GM12878 (cell line): ENCODE data around the gene PANK1. TPM values are rescaled to one million over a fixed set of nuclear protein-coding genes. Genes with fewer than 3 reads are reported as not detected.

Experiments
- ATAC-seq: fragments of 200-7000 bp; cut with Tn5 transposase; 3 replicates; pipeline ENCODE4 v1.9.1; 2020; ENCODE audit warnings: mild to moderate bottlenecking, moderate library complexity
- BruUV-seq: library from RNA; stranded (reverse); fragments of 400-500 nt; replicated peaks from 2 replicates; lab custom pipeline; 2021; lab: Mats Ljungman, UMichigan
- CTCF ChIA-PET: fragments of 300-600 bp; sonication (Branson Sonifier 250); formaldehyde crosslinking; extraction: SDS; loops from one replicate; lab custom pipeline; 2021; ENCODE audit warnings: inconsistent platforms; lab: Yijun Ruan, JAX
- POLR2A ChIA-PET: fragments of 350-600 bp; formaldehyde crosslinking; extraction: SDS; loops from one replicate; lab custom pipeline; 2021; ENCODE audit warnings: inconsistent platforms; lab: Charles Lee
- RAD21 ChIA-PET: fragments of 300-600 bp; sonication (Branson Sonifier 250); formaldehyde crosslinking; loops from one replicate; lab custom pipeline; 2023; ENCODE audit warnings: antibody characterized with exemption; ENCODE audit not compliant: unreplicated experiment; lab: Charles Lee
- SMC1A ChIA-PET: fragments of 300-600 bp; sonication (Branson Sonifier 250); formaldehyde crosslinking; loops from one replicate; lab custom pipeline; 2023; ENCODE audit not compliant: unreplicated experiment, uncharacterized antibody; lab: Charles Lee
- DNase-seq: peaks from one replicate; pipeline ENCODE4 v3.0.0-alpha.2; 2011; ENCODE audit warnings: low read depth, low spot score
- FAIRE-seq: peaks from 3 replicates; lab custom pipeline; 2011; peaks lifted over from hg19 to GRCh38; lab: Jason Lieb, UNC
- H2AFZ ChIP-seq: 2 replicates; pipeline ENCODE4 v1.6.0; 2011; ENCODE audit warnings: low read depth, low read length, control low read depth; ENCODE audit not compliant: control insufficient read depth
- H3K27ac ChIP-seq: 2 replicates; pipeline ENCODE4 v1.5.1; 2011; ENCODE audit warnings: control low read depth; ENCODE audit not compliant: control insufficient read depth, insufficient read depth
- H3K27me3 ChIP-seq, 2 experiments: replicated peaks in 1 of 2; 2 replicates each; pipeline versions ENCODE4 v1.6.0 to v1.6.1; 2011; ENCODE audit warnings: low read length in 1 of 2; ENCODE audit not compliant: control insufficient read depth in 2 of 2, insufficient read depth in 2 of 2
- H3K36me3 ChIP-seq, 2 experiments: 2 replicates each; pipeline ENCODE4 v1.5.1; 2011; ENCODE audit warnings: low read length in 1 of 2; ENCODE audit not compliant: control insufficient read depth in 2 of 2, insufficient read depth in 2 of 2
- H3K4me1 ChIP-seq: 2 replicates; pipeline ENCODE4 v1.6.1; 2011; ENCODE audit warnings: mild to moderate bottlenecking, low read length, moderate library complexity, mixed read lengths; ENCODE audit not compliant: control insufficient read depth, insufficient read depth
- H3K4me2 ChIP-seq: 2 replicates; pipeline ENCODE4 v1.6.0; 2011; ENCODE audit warnings: control low read depth; ENCODE audit not compliant: control insufficient read depth, insufficient read depth
- H3K4me3 ChIP-seq: fragments of 200-600 bp; sonication (generic); 2 replicates; pipeline ENCODE4 v1.5.1; 2016
- H3K79me2 ChIP-seq: 2 replicates; pipeline ENCODE4 v1.6.0; 2011; ENCODE audit warnings: low read length; ENCODE audit not compliant: control insufficient read depth, insufficient read depth
- H3K9ac ChIP-seq: 2 replicates; pipeline ENCODE4 v1.8.0; 2011; ENCODE audit warnings: low read length, control low read depth, mixed read lengths; ENCODE audit not compliant: control insufficient read depth, insufficient read depth
- H3K9me3 ChIP-seq: replicated peaks from 3 replicates; pipeline ENCODE4 v1.5.1; 2011; ENCODE audit warnings: mild to moderate bottlenecking, low read length; ENCODE audit not compliant: control insufficient read depth, insufficient read depth
- H4K20me1 ChIP-seq: 2 replicates; pipeline ENCODE4 v1.6.0; 2011; ENCODE audit not compliant: control insufficient read depth, insufficient read depth
- CBX3 ChIP-seq: fragments of 200-600 bp; sonication (generic); IDR thresholded peaks from 2 replicates; pipeline ENCODE4 v1.6.1; 2016; ENCODE audit warnings: low read depth, borderline replicate concordance
- CREB1 ChIP-seq: IDR thresholded peaks from 2 replicates; pipeline ENCODE4 v1.6.1; 2012; ENCODE audit warnings: low read depth, mild to moderate bottlenecking, inconsistent platforms
- IKZF1 ChIP-seq: fragments of 450-650 bp; conservative IDR thresholded peaks from 2 replicates; pipeline ENCODE4 v1.6.1; 2017; ENCODE audit warnings: antibody characterized with exemption, mild to moderate bottlenecking
- MYC ChIP-seq: IDR thresholded peaks from 2 replicates; pipeline ENCODE4 v1.6.1; 2011; ENCODE audit warnings: mild to moderate bottlenecking, low read length, moderate library complexity, inconsistent platforms; ENCODE audit not compliant: insufficient read depth, insufficient replicate concordance, insufficient read length, severe bottlenecking
- NR2C2 ChIP-seq: IDR thresholded peaks from 2 replicates; pipeline ENCODE4 v1.6.1; 2011; ENCODE audit warnings: borderline replicate concordance, low read depth; ENCODE audit not compliant: control insufficient read depth, insufficient read length
- RCOR1 ChIP-seq: conservative IDR thresholded peaks from 2 replicates; pipeline ENCODE4 v1.6.1; 2012; ENCODE audit warnings: low read depth, low read length, improper control_type of control experiment
- SRF ChIP-seq, 2 experiments: IDR thresholded peaks; 2 replicates each; pipeline ENCODE4 v1.6.1; 2011; ENCODE audit warnings: low read depth in 2 of 2, low read length in 2 of 2, mild to moderate bottlenecking in 1 of 2, moderate library complexity in 1 of 2
- STAT1 ChIP-seq: fragments of 450-650 bp; conservative IDR thresholded peaks from 2 replicates; pipeline ENCODE4 v1.6.1; 2014; ENCODE audit warnings: antibody characterized with exemption, mild to moderate bottlenecking
- WGBS: methylation state at CpG from one replicate; pipeline ENCODE4 v1.1.6; 2016; ENCODE audit warnings: low lambda C conversion rate; ENCODE audit not compliant: insufficient replicate concordance, insufficient coverage; ENCODE audit errors: missing lambda C conversion rate; 5-methylcytosine and 5-hydroxymethylcytosine counted together
- in situ Hi-C: fragments of 300-500 bp; cut with MboI; formaldehyde crosslinking; loops from 9 replicates; pipeline ENCODE4 v1.14.3; 2018; ENCODE audit warnings: mixed read lengths
- intact Hi-C: fragments of 100-400 bp; cut with micrococcal nuclease; formaldehyde crosslinking; loops from one replicate; pipeline ENCODE4 v1.14.2; 2022; ENCODE audit not compliant: unreplicated experiment
- polyA plus RNA-seq, 11 experiments: library from polyadenylated mRNA; depleted of rRNA in 4 of 11; unstranded in 6 of 11; stranded (reverse) in 5 of 11; fragments of >200 nt; fragmentation: Nextera tagmentation in 4 of 11; fragmentation: Illumina TruSeq in 1 of 11; extraction: Ambion mirVana in 4 of 11; extraction: Trizol in 1 of 11; gene quantifications; 1 replicate in 1 of 11; 2 replicates in 10 of 11; pipeline versions ENCODE4 v1.2.1 to v1.2.3, GENCODE V29; 2011 to 2016; ENCODE audit warnings: inconsistent platforms in 2 of 11, missing spikeins in 2 of 11, low read depth in 1 of 11
- total RNA-seq, 4 experiments: library from RNA; depleted of rRNA in 3 of 4; stranded (reverse); fragments of >200 nt in 3 of 4; fragmentation: Illumina TruSeq in 1 of 4; extraction: Trizol in 1 of 4; gene quantifications; 2 replicates each; pipeline versions ENCODE4 v1.2.1 to v1.2.3, GENCODE V29; 2013 to 2021
- TF ChIP-seq, protein P1 (sequence below): fragments of 450-650 bp; formaldehyde crosslinking; IDR thresholded peaks from 2 replicates; pipeline ENCODE4 v1.4.0; 2022; ENCODE audit warnings: mild to moderate bottlenecking, moderate library complexity
- TF ChIP-seq, protein P2 (sequence below): fragments of 450-650 bp; conservative IDR thresholded peaks from 2 replicates; pipeline ENCODE4 v1.6.1; 2017; ENCODE audit warnings: mild to moderate bottlenecking, moderate library complexity
- TF ChIP-seq, protein P3 (sequence below): fragments of 450-650 bp; IDR thresholded peaks from 2 replicates; pipeline ENCODE4 v1.6.1; 2017; ENCODE audit warnings: mild to moderate bottlenecking
- TF ChIP-seq, protein P4 (sequence below): fragments of 450-650 bp; formaldehyde crosslinking; IDR thresholded peaks from 2 replicates; pipeline ENCODE4 v1.4.0; 2020; ENCODE audit warnings: mild to moderate bottlenecking, moderate library complexity

Gene PANK1
- total and polyA plus RNA-seq, 10 of the 15 experiments (the other 5 are each of a cell fraction or from before 2014, with no cell fraction given) = 1.9 to 10.6 (median 5.8) TPM

DNA sequence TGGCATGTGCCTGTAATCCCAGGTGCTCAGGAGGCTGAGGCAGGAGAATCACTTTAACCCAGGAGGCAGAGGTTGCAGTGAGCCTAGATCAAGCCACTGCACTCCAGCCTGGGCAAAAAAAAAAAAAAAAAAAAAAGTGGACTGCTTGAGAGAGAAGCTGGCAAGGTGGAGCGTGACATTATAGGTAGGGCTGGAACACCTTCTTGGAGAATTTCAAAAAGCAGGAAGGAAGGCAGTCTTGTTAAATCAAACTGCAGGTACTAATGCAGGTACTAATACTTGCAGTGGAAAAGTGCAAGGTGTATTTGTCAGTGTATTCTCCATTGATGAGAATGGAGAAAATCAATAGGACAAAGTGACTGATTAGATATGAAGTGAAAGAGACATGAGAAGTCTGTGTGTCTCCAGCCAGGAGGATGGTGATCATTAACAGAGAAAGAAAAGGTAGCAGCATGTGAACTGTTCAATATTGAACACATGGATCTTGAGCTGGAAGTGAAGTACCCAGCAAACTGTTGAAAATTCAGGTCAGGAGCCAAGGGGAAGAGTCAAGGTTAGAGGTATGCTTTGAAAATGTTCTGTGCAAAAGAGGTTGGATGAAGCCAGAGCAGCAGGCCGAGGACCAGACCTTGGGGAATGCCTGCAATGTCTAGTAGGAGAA is 97.1 kb downstream of the PANK1 start:
- H4K20me1 ChIP-seq = no peaks in the 10 kb centered on the region
- RAD21 ChIA-PET = no interaction called here
- ATAC-seq (no peak), DNase-seq (no peak), FAIRE-seq (no peak)
- CTCF ChIA-PET = interaction anchor here (1.4 kb wide), 1 partner anchor 331 kb away, joined by 3 read pairs; no protein-coding TSS in a partner anchor
- no peaks in the 10 kb centered on the region for H3K4me1 ChIP-seq
- H3K9me3 ChIP-seq = no peaks in the 10 kb centered on the region; the same call in 2 of the 3 replicates
- H3K27ac ChIP-seq = no peak overlapping the region
- SMC1A ChIA-PET = no interaction called here
- H3K9ac ChIP-seq = no peak overlapping the region
- no TSS peak for BruUV-seq
- no peaks in the 10 kb centered on the region for H3K36me3 ChIP-seq
- 4% methylated on average over 2 of the region's 2 CpGs for WGBS
- intact Hi-C loops = no loop called here
- H3K79me2 ChIP-seq = no peaks in the 10 kb centered on the region
- TF ChIP-seq SRF (IDR thresholded peaks at IDR 0.05; ENCODE audit: low read depth in 2 of 2, low read length in 2 of 2) (no peak), RCOR1 (no peak), IKZF1 (no peak), STAT1 (no peak), CREB1 (no peak), CBX3 (no peak), NR2C2 (no peak), MYC (no peak)
- TF ChIP-seq, protein P1, sequence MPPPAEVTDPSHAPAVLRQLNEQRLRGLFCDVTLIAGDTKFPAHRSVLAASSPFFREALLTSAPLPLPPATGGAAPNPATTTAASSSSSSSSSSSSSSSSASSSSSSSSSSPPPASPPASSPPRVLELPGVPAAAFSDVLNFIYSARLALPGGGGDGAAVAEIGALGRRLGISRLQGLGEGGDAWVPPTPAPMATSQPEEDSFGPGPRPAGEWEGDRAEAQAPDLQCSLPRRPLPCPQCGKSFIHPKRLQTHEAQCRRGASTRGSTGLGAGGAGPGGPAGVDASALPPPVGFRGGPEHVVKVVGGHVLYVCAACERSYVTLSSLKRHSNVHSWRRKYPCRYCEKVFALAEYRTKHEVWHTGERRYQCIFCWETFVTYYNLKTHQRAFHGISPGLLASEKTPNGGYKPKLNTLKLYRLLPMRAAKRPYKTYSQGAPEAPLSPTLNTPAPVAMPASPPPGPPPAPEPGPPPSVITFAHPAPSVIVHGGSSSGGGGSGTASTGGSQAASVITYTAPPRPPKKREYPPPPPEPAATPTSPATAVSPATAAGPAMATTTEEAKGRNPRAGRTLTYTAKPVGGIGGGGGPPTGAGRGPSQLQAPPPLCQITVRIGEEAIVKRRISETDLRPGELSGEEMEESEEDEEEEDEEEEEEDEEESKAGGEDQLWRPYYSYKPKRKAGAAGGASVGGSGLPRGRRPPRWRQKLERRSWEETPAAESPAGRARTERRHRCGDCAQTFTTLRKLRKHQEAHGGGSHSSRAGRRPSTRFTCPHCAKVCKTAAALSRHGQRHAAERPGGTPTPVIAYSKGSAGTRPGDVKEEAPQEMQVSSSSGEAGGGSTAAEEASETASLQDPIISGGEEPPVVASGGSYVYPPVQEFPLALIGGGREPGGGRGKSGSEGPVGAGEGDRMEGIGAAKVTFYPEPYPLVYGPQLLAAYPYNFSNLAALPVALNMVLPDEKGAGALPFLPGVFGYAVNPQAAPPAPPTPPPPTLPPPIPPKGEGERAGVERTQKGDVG (CRISPR knock-in tag) = no peak
- TF ChIP-seq, protein P2, sequence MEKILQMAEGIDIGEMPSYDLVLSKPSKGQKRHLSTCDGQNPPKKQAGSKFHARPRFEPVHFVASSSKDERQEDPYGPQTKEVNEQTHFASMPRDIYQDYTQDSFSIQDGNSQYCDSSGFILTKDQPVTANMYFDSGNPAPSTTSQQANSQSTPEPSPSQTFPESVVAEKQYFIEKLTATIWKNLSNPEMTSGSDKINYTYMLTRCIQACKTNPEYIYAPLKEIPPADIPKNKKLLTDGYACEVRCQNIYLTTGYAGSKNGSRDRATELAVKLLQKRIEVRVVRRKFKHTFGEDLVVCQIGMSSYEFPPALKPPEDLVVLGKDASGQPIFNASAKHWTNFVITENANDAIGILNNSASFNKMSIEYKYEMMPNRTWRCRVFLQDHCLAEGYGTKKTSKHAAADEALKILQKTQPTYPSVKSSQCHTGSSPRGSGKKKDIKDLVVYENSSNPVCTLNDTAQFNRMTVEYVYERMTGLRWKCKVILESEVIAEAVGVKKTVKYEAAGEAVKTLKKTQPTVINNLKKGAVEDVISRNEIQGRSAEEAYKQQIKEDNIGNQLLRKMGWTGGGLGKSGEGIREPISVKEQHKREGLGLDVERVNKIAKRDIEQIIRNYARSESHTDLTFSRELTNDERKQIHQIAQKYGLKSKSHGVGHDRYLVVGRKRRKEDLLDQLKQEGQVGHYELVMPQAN = no peak
- TF ChIP-seq, protein P3, sequence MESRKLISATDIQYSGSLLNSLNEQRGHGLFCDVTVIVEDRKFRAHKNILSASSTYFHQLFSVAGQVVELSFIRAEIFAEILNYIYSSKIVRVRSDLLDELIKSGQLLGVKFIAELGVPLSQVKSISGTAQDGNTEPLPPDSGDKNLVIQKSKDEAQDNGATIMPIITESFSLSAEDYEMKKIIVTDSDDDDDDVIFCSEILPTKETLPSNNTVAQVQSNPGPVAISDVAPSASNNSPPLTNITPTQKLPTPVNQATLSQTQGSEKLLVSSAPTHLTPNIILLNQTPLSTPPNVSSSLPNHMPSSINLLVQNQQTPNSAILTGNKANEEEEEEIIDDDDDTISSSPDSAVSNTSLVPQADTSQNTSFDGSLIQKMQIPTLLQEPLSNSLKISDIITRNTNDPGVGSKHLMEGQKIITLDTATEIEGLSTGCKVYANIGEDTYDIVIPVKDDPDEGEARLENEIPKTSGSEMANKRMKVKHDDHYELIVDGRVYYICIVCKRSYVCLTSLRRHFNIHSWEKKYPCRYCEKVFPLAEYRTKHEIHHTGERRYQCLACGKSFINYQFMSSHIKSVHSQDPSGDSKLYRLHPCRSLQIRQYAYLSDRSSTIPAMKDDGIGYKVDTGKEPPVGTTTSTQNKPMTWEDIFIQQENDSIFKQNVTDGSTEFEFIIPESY = no peak
- TF ChIP-seq, protein P4, sequence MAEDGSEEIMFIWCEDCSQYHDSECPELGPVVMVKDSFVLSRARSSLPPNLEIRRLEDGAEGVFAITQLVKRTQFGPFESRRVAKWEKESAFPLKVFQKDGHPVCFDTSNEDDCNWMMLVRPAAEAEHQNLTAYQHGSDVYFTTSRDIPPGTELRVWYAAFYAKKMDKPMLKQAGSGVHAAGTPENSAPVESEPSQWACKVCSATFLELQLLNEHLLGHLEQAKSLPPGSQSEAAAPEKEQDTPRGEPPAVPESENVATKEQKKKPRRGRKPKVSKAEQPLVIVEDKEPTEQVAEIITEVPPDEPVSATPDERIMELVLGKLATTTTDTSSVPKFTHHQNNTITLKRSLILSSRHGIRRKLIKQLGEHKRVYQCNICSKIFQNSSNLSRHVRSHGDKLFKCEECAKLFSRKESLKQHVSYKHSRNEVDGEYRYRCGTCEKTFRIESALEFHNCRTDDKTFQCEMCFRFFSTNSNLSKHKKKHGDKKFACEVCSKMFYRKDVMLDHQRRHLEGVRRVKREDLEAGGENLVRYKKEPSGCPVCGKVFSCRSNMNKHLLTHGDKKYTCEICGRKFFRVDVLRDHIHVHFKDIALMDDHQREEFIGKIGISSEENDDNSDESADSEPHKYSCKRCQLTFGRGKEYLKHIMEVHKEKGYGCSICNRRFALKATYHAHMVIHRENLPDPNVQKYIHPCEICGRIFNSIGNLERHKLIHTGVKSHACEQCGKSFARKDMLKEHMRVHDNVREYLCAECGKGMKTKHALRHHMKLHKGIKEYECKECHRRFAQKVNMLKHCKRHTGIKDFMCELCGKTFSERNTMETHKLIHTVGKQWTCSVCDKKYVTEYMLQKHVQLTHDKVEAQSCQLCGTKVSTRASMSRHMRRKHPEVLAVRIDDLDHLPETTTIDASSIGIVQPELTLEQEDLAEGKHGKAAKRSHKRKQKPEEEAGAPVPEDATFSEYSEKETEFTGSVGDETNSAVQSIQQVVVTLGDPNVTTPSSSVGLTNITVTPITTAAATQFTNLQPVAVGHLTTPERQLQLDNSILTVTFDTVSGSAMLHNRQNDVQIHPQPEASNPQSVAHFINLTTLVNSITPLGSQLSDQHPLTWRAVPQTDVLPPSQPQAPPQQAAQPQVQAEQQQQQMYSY (CRISPR knock-in tag) = no peak
- in situ Hi-C loops = no loop called here
- no peaks in the 10 kb centered on the region for H3K27me3 ChIP-seq
- POLR2A ChIA-PET = no interaction called here
- no peak overlapping the region for H3K4me2 ChIP-seq
- H3K4me3 ChIP-seq = no peak overlapping the region
- H2AFZ ChIP-seq = no peak overlapping the region
